ENCODE data around the gene ACTL6A.
"Not testable (repeated sequence)": the region's sequence is repeated elsewhere in the genome, so short reads cannot be mapped to it uniquely, and the experiment has no call there.

Gene ACTL6A

DNA sequence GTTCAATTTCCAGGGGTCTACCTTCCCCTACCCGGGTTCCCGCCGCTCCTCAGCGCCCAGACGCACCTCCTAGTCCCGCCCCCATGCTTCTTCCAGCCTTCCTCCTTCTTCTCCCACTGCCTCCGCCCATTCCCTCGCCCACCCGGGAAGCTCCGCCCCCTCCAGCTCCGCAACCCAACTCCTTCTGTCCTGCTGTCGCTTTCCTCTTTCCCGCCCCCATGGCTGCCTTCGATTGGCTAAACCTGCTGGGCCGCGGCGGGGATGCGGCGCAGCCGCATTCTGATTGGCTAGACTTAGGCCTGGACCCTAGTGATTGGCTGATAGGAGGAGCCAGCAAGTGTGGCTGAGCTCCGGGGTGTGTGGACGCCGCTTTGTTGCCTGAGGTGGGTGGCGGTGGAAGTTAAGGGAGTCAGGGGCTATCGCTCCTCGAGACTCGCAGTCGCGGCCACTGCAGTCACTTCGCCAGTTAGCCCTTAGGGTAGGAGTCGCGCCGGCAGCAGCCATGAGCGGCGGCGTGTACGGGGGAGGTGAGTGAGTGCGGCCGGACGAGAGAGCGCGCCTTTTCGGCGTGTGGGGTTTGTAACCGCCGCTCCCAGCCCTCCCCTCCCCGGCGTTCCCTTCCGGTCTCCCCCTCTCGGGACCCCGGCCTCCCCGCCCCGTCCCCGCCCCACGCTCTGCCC lies at the start of gene ACTL6A:
Gene ACTL6A (plus strand): TSS at position 336 of the 680 bp plus-strand sequence. CDS start 167 bp downstream, at position 503.
- peak within 1 kb of the TSS; percentile 89 for H3K4me3 ChIP-seq (ENCODE audit: control insufficient read depth, low read depth, low read length)
- no peak for TF ChIP-seq CTCF (conservative IDR thresholded peaks at IDR 0.05; ENCODE audit: control insufficient read depth, insufficient read depth, low read depth, low read length)

GRCh38 chr3:179513862-179514261 lies 48.9 kb upstream of the ACTL6A start:
- no peak overlapping the region for H3K4me3 ChIP-seq (ENCODE audit: control insufficient read depth, low read depth, low read length)
- no peak for TF ChIP-seq CTCF (conservative IDR thresholded peaks at IDR 0.05; ENCODE audit: control insufficient read depth, insufficient read depth, low read depth, low read length)
- DNase-seq (ENCODE audit: low read depth) = peak; percentile 12

More for the DNA sequence above, at the start of gene ACTL6A:
- DNase-seq (ENCODE audit: low read depth) = peak; percentile 99

DNA sequence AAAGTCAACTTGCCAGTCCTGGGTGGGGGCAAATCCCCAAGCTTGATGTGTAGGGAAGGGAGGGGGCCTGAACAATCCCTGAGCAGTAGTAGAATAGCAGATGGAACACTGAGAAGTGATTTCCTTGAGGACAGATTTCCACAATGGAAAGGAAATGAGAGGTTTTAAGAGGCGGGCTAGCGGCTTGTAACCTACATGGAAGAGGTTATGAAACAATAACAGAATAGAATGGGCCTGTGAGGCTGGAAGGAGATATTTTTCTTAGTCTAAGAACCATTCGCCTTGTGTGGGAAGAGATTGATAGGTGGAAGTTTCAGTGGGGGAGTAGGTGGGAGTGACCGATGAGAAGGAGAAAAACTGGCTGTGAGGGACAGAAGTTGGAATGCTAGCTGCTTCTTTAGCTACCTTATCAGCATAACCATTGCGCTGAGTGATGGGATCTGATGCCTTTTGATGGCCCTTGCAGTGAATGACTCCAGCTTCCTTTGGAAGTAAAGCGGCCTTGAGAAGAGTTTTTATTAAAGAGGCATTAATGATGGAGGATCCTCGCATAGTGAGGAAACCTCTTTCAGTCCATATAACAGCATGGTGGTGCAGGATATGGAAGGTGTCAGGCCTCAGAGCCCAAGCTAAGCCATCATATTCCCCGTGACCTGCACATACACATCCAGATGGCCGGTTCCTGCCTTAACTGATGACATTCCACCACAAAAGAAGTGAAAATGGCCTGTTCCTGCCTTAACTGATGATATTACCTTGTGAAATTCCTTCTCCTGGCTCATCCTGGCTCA lies 46.1 kb upstream of the ACTL6A start:
- not testable (repeated sequence) for H3K4me3 ChIP-seq (ENCODE audit: control insufficient read depth, low read depth, low read length); DNase-seq (ENCODE audit: low read depth)

- no peak for TF ChIP-seq CTCF (conservative IDR thresholded peaks at IDR 0.05; ENCODE audit: control insufficient read depth, insufficient read depth, low read depth, low read length)
- H3K4me3 ChIP-seq (ENCODE audit: control insufficient read depth, low read depth, low read length) = no peak overlapping the region
- DNase-seq (ENCODE audit: low read depth) = no peak
Measured at GRCh38 chr3:179526482-179526881, 36.2 kb upstream of the ACTL6A start.

DNA sequence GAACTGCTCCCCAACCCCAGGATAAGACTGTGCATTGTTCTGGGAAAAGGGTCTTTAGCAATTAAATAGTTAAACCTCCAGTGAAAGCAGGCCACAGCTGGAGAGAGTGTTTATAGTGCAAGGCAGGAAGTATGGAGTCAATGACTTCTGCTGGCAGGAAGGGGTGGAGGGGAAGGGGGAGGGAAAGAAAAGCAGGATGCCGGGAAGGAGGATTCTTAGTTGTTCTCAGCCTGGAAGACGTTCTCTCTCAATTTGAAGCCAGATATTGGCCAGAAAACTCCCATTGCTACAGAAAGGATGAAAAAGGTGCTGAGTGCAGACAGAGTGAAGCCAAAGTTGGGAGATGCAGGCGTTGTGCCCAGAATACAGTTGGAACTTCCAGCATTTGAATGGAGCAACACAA lies 35.7 kb upstream of the ACTL6A start:
- no peak overlapping the region for H3K4me3 ChIP-seq (ENCODE audit: control insufficient read depth, low read depth, low read length)
- peak; percentile 66 for DNase-seq (ENCODE audit: low read depth)
- TF ChIP-seq CTCF (conservative IDR thresholded peaks at IDR 0.05; ENCODE audit: control insufficient read depth, insufficient read depth, low read depth, low read length) = no peak

- no peak overlapping the region for H3K4me3 ChIP-seq (ENCODE audit: control insufficient read depth, low read depth, low read length)
- TF ChIP-seq CTCF (conservative IDR thresholded peaks at IDR 0.05; ENCODE audit: control insufficient read depth, insufficient read depth, low read depth, low read length) = no peak
- DNase-seq (ENCODE audit: low read depth) = peak; percentile 41
Measured at GRCh38 chr3:179528772-179529171, 34.0 kb upstream of the ACTL6A start.

DNA sequence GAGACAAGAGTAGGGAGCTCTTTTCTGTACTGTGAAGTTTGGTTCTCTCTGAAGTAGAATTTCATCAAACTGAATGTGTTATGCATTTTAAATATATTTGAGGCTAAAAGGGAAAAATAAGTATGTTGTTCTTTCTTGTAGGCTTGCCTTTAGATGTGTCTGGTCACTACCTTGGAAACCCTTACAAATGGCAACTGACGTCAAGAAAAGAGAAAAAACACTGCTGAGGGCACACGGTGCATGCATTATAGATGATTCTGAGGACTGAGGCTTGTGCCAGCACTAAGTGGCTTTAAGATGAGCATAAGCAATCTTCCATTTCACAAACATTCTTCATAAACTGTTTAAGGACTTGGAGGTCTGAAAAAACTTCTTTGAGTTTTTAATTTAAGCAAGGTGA lies 31.1 kb upstream of the ACTL6A start:
- DNase-seq (ENCODE audit: low read depth) = no peak
- TF ChIP-seq CTCF (conservative IDR thresholded peaks at IDR 0.05; ENCODE audit: control insufficient read depth, insufficient read depth, low read depth, low read length) = no peak
- H3K4me3 ChIP-seq (ENCODE audit: control insufficient read depth, low read depth, low read length) = no peak overlapping the region

All from fibroblast of mammary gland (primary cell).